Measurements from ENCODE around the gene COX6B1. TPM values are rescaled to one million over a fixed set of nuclear protein-coding genes. Genes with fewer than 3 reads are reported as not detected.
A peak's percentile ranks its signal among the peaks of the same experiment; 100 is the strongest.
"Not testable (repeated sequence)": the region's sequence is repeated elsewhere in the genome, so short reads cannot be mapped to it uniquely, and the experiment has no call there.

The COX6B1 gene
- total RNA-seq, 8 experiments from 2014 or later: 721 to 998 (median 791) TPM

- no CpG with 5 or more reads among the region's 37 CpGs for WGBS, 10 experiments
- ATAC-seq (replicated peaks in 6 of 8); H3K27ac ChIP-seq; in situ Hi-C loops (cut with MboI; ENCODE audit: low pct_unique_long_range_greater_than_20kb in 2 of 9, low sequenced_read_pairs in 9 of 9, unreplicated experiment in 9 of 9); H3K4me3 ChIP-seq; H3K4me1 ChIP-seq (replicated peaks in 1 of 2): not testable (repeated sequence)
Measured at GRCh38 chr19:35691106-35691505, 43.0 kb downstream of the COX6B1 start.

DNA sequence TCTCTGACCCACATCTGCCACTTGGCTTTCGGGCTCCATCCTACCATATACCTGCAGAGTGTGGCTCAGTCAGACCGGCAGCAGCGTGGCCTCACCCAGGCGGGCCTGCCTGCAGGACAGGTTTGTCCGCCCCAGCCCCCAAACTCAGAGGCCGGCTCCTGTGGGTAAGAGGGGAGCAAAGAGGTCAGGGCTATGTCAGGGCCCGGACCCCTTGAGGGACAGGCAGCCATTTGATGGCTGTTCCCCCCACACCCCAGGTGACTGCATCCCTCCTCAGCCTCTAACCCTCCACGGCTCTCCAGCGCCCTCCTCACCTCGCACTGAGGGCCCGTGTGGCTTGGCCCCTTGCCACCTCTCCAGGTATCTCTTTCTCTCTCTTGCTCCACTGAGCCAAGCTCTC lies 43.9 kb downstream of the COX6B1 start:
- H3K4me3 ChIP-seq: no peak overlapping the region
- WGBS, 10 experiments: 35 to 85% (median 68%) methylated on average over 2 to 4 of the region's 11 CpGs; no CpG with 5 or more reads in 6 of the 10 experiments
- no peak overlapping the region for H3K27ac ChIP-seq
- H3K4me1 ChIP-seq (replicated peaks in 1 of 2): no peaks in the 10 kb centered on the region
- in situ Hi-C loops (cut with MboI; ENCODE audit: low pct_unique_long_range_greater_than_20kb in 2 of 9, low sequenced_read_pairs in 9 of 9, unreplicated experiment in 9 of 9): no loop called here
- no peak for ATAC-seq (replicated peaks in 6 of 8)

- no peak overlapping the region for H3K4me3 ChIP-seq
- in situ Hi-C loops (cut with MboI; ENCODE audit: low pct_unique_long_range_greater_than_20kb in 2 of 9, low sequenced_read_pairs in 9 of 9, unreplicated experiment in 9 of 9): no loop called here
- no peaks in the 10 kb centered on the region for H3K4me1 ChIP-seq (replicated peaks in 1 of 2)
- 0 to 43% (median 0%) methylated on average over 1 to 5 of the region's 8 CpGs; no CpG with 5 or more reads in 4 of the 10 experiments for WGBS, 10 experiments
- no peak overlapping the region for H3K27ac ChIP-seq
- ATAC-seq (replicated peaks in 6 of 8): peak; percentile 9 to 46 (median 34)
Measured at GRCh38 chr19:35693422-35693821, 45.3 kb downstream of the COX6B1 start.

- H3K4me1 ChIP-seq (replicated peaks in 1 of 2): no peaks in the 10 kb centered on the region
- ATAC-seq (replicated peaks in 6 of 8): peak; percentile 99 to 100 (median 100)
- in situ Hi-C loops (cut with MboI; ENCODE audit: low pct_unique_long_range_greater_than_20kb in 2 of 9, low sequenced_read_pairs in 9 of 9, unreplicated experiment in 9 of 9): no loop called here
- WGBS, 10 experiments: 0 to 80% (median 43%) methylated on average over 1 to 6 of the region's 8 CpGs; no CpG with 5 or more reads in 2 of the 10 experiments
- no peak overlapping the region for H3K4me3 ChIP-seq
- H3K27ac ChIP-seq: no peak overlapping the region
Measured at GRCh38 chr19:35693835-35694599, 45.9 kb downstream of the COX6B1 start.

- no peak for ATAC-seq (replicated peaks in 6 of 8)
- 0 to 100% (median 60%) methylated on average over 1 to 2 of the region's 2 CpGs; no CpG with 5 or more reads in 3 of the 10 experiments for WGBS, 10 experiments
- in situ Hi-C loops (cut with MboI; ENCODE audit: low pct_unique_long_range_greater_than_20kb in 2 of 9, low sequenced_read_pairs in 9 of 9, unreplicated experiment in 9 of 9): no loop called here
Measured at GRCh38 chr19:35695895-35696422, 47.8 kb downstream of the COX6B1 start.

GRCh38 chr19:35696835-35697234 lies 48.7 kb downstream of the COX6B1 start:
- in situ Hi-C loops (cut with MboI; ENCODE audit: low pct_unique_long_range_greater_than_20kb in 2 of 9, low sequenced_read_pairs in 9 of 9, unreplicated experiment in 9 of 9): no loop called here
- no peak overlapping the region for H3K4me3 ChIP-seq
- no peaks in the 10 kb centered on the region for H3K4me1 ChIP-seq (replicated peaks in 1 of 2)
- ATAC-seq (replicated peaks in 6 of 8): no peak
- WGBS, 10 experiments: 27 to 85% (median 70%) methylated on average over 2 to 4 of the region's 4 CpGs; no CpG with 5 or more reads in 3 of the 10 experiments
- no peak overlapping the region for H3K27ac ChIP-seq

More at GRCh38 chr19:35695895-35696422, 47.8 kb downstream of the COX6B1 start:
- no peak overlapping the region for H3K4me3 ChIP-seq
- no peak overlapping the region for H3K27ac ChIP-seq
- H3K4me1 ChIP-seq (replicated peaks in 1 of 2): no peaks in the 10 kb centered on the region

DNA sequence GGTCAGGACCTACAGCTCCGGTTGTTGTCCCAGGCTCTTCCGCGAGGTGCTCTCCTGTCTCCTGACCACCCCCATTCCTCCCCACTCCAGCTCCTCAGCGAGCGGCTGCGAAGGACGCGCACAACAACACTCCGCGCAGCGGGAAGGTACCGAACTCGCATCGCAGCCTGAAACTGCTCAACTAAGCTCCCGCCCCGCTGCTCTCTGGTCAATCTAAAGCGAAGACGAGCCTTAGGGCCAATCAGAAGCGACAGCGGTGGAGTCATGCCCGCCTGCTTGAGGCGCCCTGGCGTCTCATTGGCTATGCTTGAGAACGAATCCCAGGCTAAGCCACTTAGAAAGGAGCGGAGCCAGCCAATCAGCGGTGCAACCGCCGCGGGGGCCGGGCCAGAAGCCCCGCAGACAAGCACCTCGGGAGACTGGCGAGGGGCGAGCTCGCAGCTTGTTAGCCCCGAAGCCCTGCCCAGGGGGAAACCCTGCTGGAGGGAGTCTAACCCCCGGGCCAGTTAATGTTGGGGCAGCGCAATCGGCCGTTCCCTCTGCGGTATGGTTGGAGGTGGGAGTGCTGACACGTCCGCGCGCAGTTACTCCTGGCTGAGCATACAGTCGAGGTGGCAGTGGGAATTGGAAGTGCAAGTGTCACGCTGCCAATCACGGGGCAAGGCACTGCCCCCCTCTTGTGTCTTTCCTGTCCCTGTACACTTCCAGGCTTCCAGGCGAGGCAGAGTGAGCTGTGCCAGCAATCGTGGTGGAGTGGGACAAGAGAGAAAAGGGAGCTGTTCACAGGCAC lies 54.3 kb downstream of the COX6B1 start:
- H3K4me3 ChIP-seq: peak overlapping the region; percentile 49 to 70 (median 53)
- 0% methylated on average over 7 to 36 of the region's 50 CpGs; no CpG with 5 or more reads in 6 of the 10 experiments for WGBS, 10 experiments
- in situ Hi-C loops (cut with MboI; ENCODE audit: low pct_unique_long_range_greater_than_20kb in 2 of 9, low sequenced_read_pairs in 9 of 9, unreplicated experiment in 9 of 9): no loop called here
- no peaks in the 10 kb centered on the region for H3K4me1 ChIP-seq (replicated peaks in 1 of 2)
- peak; percentile 98 to 99 (median 98) for ATAC-seq (replicated peaks in 6 of 8)
- H3K27ac ChIP-seq: peak overlapping the region in 1 of 2 donors; percentile 16

DNA sequence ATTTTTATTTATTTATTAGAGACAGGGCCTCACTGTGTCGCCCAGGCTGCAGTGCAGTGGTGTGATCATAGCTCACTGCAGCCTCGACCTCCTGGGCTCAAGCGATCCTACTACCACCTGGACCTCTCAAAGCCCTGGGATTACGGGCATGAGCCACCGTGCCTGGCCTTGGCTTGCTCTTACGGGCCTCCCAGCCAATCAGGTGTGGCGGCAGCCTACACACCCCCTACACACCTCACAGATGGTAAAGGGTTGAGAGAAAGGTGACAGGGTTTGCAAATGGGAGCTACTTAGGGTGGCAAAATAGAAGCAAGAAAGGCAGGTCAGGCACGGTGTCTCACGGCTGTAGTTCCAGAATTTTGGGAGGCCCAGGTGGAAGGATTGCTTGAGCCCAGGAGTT lies 55.2 kb downstream of the COX6B1 start:
- Histone ChIP-seq H3K4me1 (replicated peaks in 1 of 2) (no peaks in the 10 kb centered on the region), H3K4me3 (peak overlapping the region in 2 of 5 donors; percentile 57 to 70), H3K27ac (no peak overlapping the region)
- WGBS, 10 experiments: 25 to 94% (median 47%) methylated on average over 1 to 6 of the region's 9 CpGs; no CpG with 5 or more reads in 3 of the 10 experiments
- no peak for ATAC-seq (replicated peaks in 6 of 8)
- in situ Hi-C loops (cut with MboI; ENCODE audit: low pct_unique_long_range_greater_than_20kb in 2 of 9, low sequenced_read_pairs in 9 of 9, unreplicated experiment in 9 of 9): no loop called here

- 0 to 60% (median 40%) methylated on average over 1 to 15 of the region's 24 CpGs; no CpG with 5 or more reads in 5 of the 10 experiments for WGBS, 10 experiments
- no peak within 1 kb of the TSS for H3K4me3 ChIP-seq
- peak in 2 of 8 experiments; percentile 8 for ATAC-seq (replicated peaks in 6 of 8)
- no peak within 1 kb of the TSS for H3K27ac ChIP-seq
- in situ Hi-C loops (cut with MboI; ENCODE audit: low pct_unique_long_range_greater_than_20kb in 2 of 9, low sequenced_read_pairs in 9 of 9, unreplicated experiment in 9 of 9): no loop called here
- no peaks in the 10 kb centered on the region for H3K4me1 ChIP-seq (replicated peaks in 1 of 2)
Measured at GRCh38 chr19:35704218-35704617, 56.1 kb downstream of the COX6B1 start, which contains the start of gene ZBTB32. Gene ZBTB32, plus strand, starts transcription at chr19:35704558. Its CDS starts 10,069 bp downstream, at chr19:35714627.

Other genes starting within 250 kb of the COX6B1 start
- under 1 TPM in 4 of 8 experiments, not detected in 4; 0.13 to 0.52 (median 0.14) TPM for gene FFAR2, start 200.1 kb upstream of the COX6B1 start, total RNA-seq
- not detected for gene KRTDAP, start 157.9 kb upstream of the COX6B1 start, total RNA-seq
- 10 to 100 TPM in 2 of 8 experiments, 1 to 10 TPM in 3, under 1 TPM in 2, not detected in 1; 0.14 to 49.2 (median 3.1) TPM for gene DMKN, start 134.7 kb upstream of the COX6B1 start, total RNA-seq
- gene SBSN, start 120.0 kb upstream of the COX6B1 start, total RNA-seq: 1 to 10 TPM in 2 of 8 experiments, under 1 TPM in 6; 0.11 to 3.5 (median 0.41) TPM
- gene GAPDHS, start 114.9 kb upstream of the COX6B1 start, total RNA-seq: not detected
- gene TMEM147, start 102.7 kb upstream of the COX6B1 start, total RNA-seq: 100 to 1,000 TPM in 2 of 8 experiments, 10 to 100 TPM in 6; 70.4 to 130 (median 89.3) TPM
- gene ATP4A, start 84.7 kb upstream of the COX6B1 start, total RNA-seq: under 1 TPM in 5 of 8 experiments, not detected in 3; 0.05 to 0.25 (median 0.11) TPM
- under 1 TPM in 1 of 8 experiments, not detected in 7; 0.66 TPM for gene PMIS2, start 62.1 kb upstream of the COX6B1 start, total RNA-seq
- 10 to 100 TPM in 3 of 8 experiments, 1 to 10 TPM in 5; 2.7 to 14.3 (median 9.4) TPM for gene HAUS5, start 35.6 kb upstream of the COX6B1 start, total RNA-seq
- 10 to 100 TPM; 33.4 to 71.7 (median 51.1) TPM for gene RBM42, start 19.3 kb upstream of the COX6B1 start, total RNA-seq
- 1 to 10 TPM in 5 of 8 experiments, under 1 TPM in 3; 0.50 to 3.2 (median 1.4) TPM for gene ETV2, start 6.6 kb upstream of the COX6B1 start, total RNA-seq
- gene UPK1A, start 18.2 kb downstream of the COX6B1 start, total RNA-seq: under 1 TPM in 1 of 8 experiments, not detected in 7; 0.38 TPM
- gene ZBTB32, start 56.2 kb downstream of the COX6B1 start, total RNA-seq: 10 to 100 TPM in 1 of 8 experiments, 1 to 10 TPM in 4, under 1 TPM in 3; 0.43 to 34.3 (median 2.2) TPM
- 10 to 100 TPM in 4 of 8 experiments, 1 to 10 TPM in 4; 6.1 to 28.4 (median 11.0) TPM for gene KMT2B, start 69.7 kb downstream of the COX6B1 start, total RNA-seq
- gene IGFLR1, start 94.1 kb downstream of the COX6B1 start, total RNA-seq: 1 to 10 TPM; 1.8 to 6.4 (median 4.3) TPM
- gene U2AF1L4, start 97.1 kb downstream of the COX6B1 start, total RNA-seq: 10 to 100 TPM; 14.0 to 33.1 (median 18.9) TPM
- gene PSENEN, start 97.3 kb downstream of the COX6B1 start, total RNA-seq: 100 to 1,000 TPM in 2 of 8 experiments, 10 to 100 TPM in 6; 56.4 to 142 (median 84.7) TPM
- gene LIN37, start 100.3 kb downstream of the COX6B1 start, total RNA-seq: 10 to 100 TPM; 12.6 to 32.0 (median 19.9) TPM
- gene HSPB6, start 108.7 kb downstream of the COX6B1 start, total RNA-seq: 1 to 10 TPM in 2 of 8 experiments, under 1 TPM in 6; 0.14 to 1.8 (median 0.68) TPM
- gene PROSER3, start 109.9 kb downstream of the COX6B1 start, total RNA-seq: 10 to 100 TPM in 5 of 8 experiments, 1 to 10 TPM in 3; 3.1 to 19.9 (median 12.7) TPM
- gene ARHGAP33, start 127.2 kb downstream of the COX6B1 start, total RNA-seq: 10 to 100 TPM in 5 of 8 experiments, 1 to 10 TPM in 2, under 1 TPM in 1; 0.51 to 33.1 (median 16.1) TPM
- gene PRODH2, start 164.5 kb downstream of the COX6B1 start, total RNA-seq: under 1 TPM in 1 of 8 experiments, not detected in 7; 0.52 TPM
- under 1 TPM in 6 of 8 experiments, not detected in 2; 0.05 to 0.85 (median 0.37) TPM for gene NPHS1, start 204.2 kb downstream of the COX6B1 start, total RNA-seq
- 1 to 10 TPM in 5 of 8 experiments, under 1 TPM in 3; 0.10 to 6.2 (median 1.3) TPM for gene KIRREL2, start 208.6 kb downstream of the COX6B1 start, total RNA-seq
- 100 to 1,000 TPM in 5 of 8 experiments, 10 to 100 TPM in 1, 1 to 10 TPM in 2; 4.6 to 397 (median 337) TPM for gene APLP1, start 220.3 kb downstream of the COX6B1 start, total RNA-seq

Data from motor neuron (in vitro differentiated cells).